ENCODE measurements around the gene DNAH11. TPM values are rescaled to one million over a fixed set of nuclear protein-coding genes. Genes with fewer than 3 reads are reported as not detected.
"Not testable (repeated sequence)": the region's sequence is repeated elsewhere in the genome, so short reads cannot be mapped to it uniquely, and the experiment has no call there.

DNAH11 gene
- polyA plus RNA-seq, 3 donors: under 0.01 to 0.30 (median 0.10) TPM

DNA sequence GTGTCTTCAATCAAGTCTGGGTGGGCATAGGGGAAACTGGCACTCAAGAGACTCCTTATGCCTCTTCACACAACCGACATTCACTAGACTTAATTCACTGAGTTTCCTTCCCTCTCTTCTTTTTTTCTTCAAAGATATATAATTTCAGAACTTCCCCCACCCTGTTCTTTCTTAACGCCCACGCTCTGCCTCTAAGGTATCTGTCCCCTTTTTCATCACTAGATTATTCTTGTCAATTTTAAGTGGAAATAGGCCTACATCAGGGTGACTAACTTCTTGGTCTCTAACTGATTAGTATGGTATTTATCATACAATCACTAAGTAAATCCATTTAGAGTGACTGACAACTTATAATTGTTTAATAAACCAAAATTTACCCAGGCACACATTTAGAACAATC is 276.2 kb downstream of the DNAH11 start:
- no peak overlapping the region for H3K27ac ChIP-seq (ENCODE audit: low read depth, low read length)
- 75 to 83% (median 83%) methylated on average over 3 of the region's 3 CpGs for WGBS, 3 donors

- no peak overlapping the region for H3K27ac ChIP-seq (ENCODE audit: low read depth, low read length)
- 33 to 41% (median 37%) methylated on average over 6 of the region's 6 CpGs for WGBS, 3 donors
These were observed 286.0 kb downstream of the DNAH11 start for GRCh38 chr7:21828841-21829240.

DNA sequence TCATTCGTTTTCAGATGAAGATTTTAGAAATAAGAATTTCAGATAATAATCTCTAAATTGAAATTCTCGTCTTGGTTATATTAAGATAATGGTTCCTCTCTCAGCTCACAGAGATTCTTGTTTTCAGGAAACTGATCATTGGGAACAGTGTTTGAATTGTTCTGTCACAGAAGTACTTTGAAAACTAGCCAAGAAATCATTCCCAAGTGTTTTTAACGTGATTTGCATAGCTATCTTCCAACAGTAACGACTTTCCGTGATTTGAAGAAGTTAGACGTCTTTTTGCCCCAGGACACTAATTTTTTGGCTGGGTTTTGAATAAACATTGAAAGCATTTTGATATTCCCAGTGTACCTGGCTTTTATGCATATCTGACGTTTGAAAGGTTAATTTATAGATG is 286.9 kb downstream of the DNAH11 start:
- no peak overlapping the region for H3K27ac ChIP-seq (ENCODE audit: low read depth, low read length)
- 53 to 69% (median 60%) methylated on average over 7 of the region's 7 CpGs for WGBS, 3 donors

DNA sequence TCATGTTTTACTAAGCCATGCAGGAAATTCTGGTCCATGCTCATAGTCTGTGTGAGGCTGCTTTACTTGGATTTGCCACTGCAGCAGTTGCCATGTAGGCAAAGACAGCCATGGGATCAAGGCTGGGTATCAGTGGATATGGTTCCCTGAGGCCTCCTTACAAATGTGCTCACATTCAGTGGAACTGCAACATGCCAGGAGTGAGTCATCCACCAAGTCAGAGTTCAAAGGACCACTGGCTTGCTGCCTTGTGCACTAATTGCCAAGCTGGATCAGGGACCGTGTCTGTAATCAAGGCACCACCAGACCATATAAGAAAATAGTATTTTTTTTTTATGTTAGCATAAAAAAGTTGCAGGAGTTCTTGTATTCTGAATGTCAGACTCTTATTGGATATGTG is 301.9 kb downstream of the DNAH11 start:
- WGBS, 3 donors: 52 to 79% (median 63%) methylated on average over 1 of the region's 1 CpG
- H3K27ac ChIP-seq (ENCODE audit: low read depth, low read length): no peak overlapping the region

- H3K27ac ChIP-seq (ENCODE audit: low read depth, low read length): no peak overlapping the region
- WGBS, 3 donors: 63 to 82% (median 76%) methylated on average over 5 of the region's 5 CpGs
These were observed 307.9 kb downstream of the DNAH11 start for GRCh38 chr7:21850531-21851285.

DNA sequence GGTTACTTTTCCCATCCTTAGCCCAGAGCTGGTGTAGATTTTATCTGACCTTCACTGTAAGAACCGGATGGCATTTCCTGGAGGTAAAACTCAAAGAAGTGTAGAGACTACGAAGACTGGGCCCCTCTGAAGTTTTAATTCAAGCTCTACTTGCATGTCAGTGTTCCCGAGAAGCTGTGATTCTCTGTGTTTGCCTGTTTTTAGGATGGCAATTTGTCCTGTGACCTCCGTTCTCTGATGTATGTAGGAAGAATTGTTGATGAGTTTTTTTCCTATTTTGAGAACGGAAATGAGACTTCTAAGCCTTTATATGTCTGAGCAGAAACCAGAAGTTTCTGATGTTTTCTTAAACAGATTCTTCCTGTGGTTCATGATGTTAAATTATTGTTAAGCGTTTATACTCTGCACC is 308.7 kb downstream of the DNAH11 start:
- H3K27ac ChIP-seq (ENCODE audit: low read depth, low read length): no peak overlapping the region

DNA sequence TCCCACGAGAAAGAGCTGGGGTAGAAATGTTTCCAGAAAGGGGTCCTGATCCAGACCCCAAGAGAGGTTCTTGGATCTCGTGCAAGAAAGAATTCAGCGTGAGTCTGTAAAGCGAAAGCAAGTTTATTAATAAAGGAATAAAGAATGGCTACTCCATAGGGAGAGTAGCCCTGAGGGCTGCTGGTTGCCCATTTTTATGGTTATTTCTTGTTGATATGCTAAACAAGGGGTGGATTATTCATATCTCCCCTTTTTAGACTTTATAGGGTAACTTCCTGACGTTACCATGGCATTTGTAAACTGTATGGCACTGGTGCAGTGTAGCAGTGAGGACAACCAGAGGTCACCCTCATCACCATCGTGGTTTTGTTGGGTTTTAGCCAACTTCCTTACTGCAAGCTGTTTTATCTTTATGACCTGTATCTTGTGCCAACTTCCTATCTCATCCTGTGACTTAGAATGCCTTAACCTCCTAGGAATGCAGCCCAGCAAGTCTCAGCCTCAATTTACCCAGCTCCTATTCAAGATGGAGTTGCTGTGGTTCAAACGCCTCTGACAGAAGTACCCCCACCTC is 322.9 kb downstream of the DNAH11 start:
- H3K27ac ChIP-seq (ENCODE audit: low read depth, low read length): not testable (repeated sequence)
- WGBS, 3 donors: 48 to 70% (median 61%) methylated on average over 7 of the region's 7 CpGs

More for the DNA sequence above, 308.7 kb downstream of the DNAH11 start:
- WGBS, 3 donors: 38 to 55% (median 43%) methylated on average over 6 of the region's 6 CpGs

DNA sequence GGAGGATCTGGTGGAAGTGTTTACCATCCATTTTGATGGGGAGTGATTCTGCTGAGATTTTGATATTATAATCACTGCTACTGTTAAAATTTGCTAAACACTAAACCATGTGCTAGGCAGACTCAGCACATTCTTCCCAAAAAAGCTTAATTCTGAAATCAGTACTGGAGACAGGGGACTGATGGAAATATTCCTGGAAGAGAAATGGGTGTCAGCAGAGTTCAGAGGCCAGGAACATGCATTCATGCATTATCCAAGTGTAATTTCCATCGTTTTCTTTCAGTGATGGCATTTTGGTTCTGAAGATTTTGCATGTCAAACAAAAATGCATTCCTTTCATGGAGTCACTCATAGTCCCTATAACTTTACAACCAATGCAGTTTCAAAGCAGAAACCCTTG is 323.9 kb downstream of the DNAH11 start:
- WGBS, 3 donors: 49 to 54% (median 50%) methylated on average over 1 of the region's 1 CpG
- H3K27ac ChIP-seq (ENCODE audit: low read depth, low read length): no peak overlapping the region

DNA sequence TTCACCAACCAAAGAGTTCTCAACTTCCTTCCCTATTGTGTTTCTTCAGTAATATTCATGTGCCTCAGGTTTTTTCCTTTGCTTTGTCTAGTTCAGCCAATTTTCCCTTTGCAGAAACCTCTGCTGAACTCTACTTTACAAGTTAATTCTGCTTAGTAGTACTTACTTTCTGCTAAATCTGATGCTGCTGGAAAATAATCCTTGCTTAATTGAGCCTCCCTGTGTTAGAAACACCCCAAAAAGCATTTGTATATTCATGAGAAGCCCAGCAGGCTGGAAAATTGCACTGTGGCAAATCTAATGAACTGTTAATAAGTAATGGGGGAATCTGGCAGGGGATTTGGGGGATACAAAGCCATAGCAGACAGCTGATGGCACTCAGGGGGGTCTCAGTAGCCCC is 324.4 kb downstream of the DNAH11 start:
- H3K27ac ChIP-seq (ENCODE audit: low read depth, low read length): no peak overlapping the region

DNA sequence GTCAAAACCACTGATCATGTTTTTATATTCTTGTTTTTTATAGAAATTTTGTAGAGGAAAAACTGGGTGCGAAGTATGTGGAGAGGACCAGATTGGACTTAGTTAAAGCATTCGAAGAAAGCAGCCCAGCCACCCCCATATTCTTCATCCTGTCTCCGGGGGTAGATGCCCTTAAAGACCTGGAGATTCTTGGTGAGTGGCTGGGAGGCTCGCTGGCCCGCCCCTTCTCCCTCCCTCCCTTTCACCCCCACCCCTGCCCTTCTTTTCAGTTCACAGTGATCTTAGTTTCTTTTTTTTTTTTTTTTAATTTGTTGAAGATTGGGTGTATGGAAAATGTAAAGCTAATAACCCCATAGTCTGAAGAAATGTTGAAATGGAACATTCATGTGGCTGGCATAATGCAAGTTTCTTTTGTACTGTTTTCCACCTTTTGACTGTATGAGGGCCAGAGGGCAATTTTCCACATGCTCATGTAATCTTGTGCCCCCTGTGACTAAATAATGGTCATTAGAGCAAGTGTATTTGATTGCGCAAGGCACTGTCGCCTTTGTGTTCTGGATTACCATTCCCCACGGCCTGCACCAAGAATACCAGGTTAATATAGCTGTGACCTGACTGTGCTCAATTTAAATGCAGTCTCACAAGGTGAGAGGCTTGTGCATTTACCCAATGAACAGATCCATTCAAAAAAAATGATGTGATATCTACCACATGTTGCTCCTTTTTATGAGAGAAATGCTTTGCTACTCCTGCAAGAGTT is 325.2 kb downstream of the DNAH11 start:
- no peak overlapping the region for H3K27ac ChIP-seq (ENCODE audit: low read depth, low read length)
- 67 to 72% (median 72%) methylated on average over 8 of the region's 8 CpGs for WGBS, 3 donors

- no peak overlapping the region for H3K27ac ChIP-seq (ENCODE audit: low read depth, low read length)
- WGBS, 3 donors: 56 to 65% (median 61%) methylated on average over 3 of the region's 3 CpGs
These were observed 325.7 kb downstream of the DNAH11 start for GRCh38 chr7:21868576-21868850.

GRCh38 chr7:21869785-21870402 is 327.1 kb downstream of the DNAH11 start:
- 53 to 70% (median 58%) methylated on average over 5 of the region's 5 CpGs for WGBS, 3 donors
- no peak overlapping the region for H3K27ac ChIP-seq (ENCODE audit: low read depth, low read length)

DNA sequence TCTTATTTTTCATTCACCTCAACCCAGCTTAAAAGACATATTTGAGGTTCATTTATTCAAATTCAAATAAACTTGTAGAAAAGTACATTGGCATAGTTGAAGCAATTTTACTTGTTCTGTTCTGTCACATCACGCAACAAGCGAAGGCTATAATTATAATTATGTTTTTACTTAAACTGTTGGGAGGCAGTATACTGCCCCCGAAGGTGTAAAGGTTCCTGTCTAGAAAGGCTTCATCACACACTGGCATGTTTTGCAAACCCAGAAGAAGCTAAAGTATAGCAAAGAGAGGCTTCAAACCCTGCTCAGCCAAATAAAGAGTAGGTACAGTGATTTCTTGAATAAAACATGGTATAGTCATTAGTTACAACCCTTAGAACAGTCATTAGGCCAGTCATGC is 340.2 kb downstream of the DNAH11 start:
- WGBS, 3 donors: 95 to 97% (median 95%) methylated on average over 3 of the region's 3 CpGs
- no peak overlapping the region for H3K27ac ChIP-seq (ENCODE audit: low read depth, low read length)

- H3K27ac ChIP-seq (ENCODE audit: low read depth, low read length): not testable (repeated sequence)
- WGBS, 3 donors: 88 to 96% (median 89%) methylated on average over 2 of the region's 2 CpGs
These were observed 340.7 kb downstream of the DNAH11 start for GRCh38 chr7:21883501-21883900.

DNA sequence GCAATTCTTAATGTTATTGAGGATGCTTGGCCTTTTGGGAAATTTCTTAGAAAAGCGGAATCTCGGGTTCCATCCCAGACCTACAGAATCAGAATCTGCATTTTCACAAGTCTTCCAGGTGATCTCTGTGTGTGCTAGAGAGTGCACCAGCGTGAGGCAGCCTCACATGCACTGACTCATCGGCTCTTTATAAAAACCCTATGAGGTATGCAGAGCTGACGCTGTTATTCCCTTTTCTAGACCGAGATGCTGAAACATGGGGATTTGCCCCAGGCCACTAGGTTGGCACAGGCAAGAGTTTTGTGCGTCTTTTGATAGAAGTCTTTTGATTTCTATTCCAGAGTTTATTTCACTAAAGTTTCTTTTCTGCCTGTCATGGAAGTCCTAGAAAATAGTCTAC is 341.7 kb downstream of the DNAH11 start:
- no peak overlapping the region for H3K27ac ChIP-seq (ENCODE audit: low read depth, low read length)
- 94 to 96% (median 95%) methylated on average over 7 of the region's 7 CpGs for WGBS, 3 donors

- no peak overlapping the region for H3K27ac ChIP-seq (ENCODE audit: low read depth, low read length)
- WGBS, 3 donors: 46 to 51% (median 48%) methylated on average over 4 of the region's 4 CpGs
These were observed 343.6 kb downstream of the DNAH11 start for GRCh38 chr7:21886396-21886795.

GRCh38 chr7:21887353-21887752 is 344.5 kb downstream of the DNAH11 start:
- 81 to 86% (median 81%) methylated on average over 2 of the region's 2 CpGs for WGBS, 3 donors
- no peak overlapping the region for H3K27ac ChIP-seq (ENCODE audit: low read depth, low read length)

- WGBS, 3 donors: 85 to 92% (median 86%) methylated on average over 4 of the region's 4 CpGs
- H3K27ac ChIP-seq (ENCODE audit: low read depth, low read length): no peak overlapping the region
These were observed 344.9 kb downstream of the DNAH11 start for GRCh38 chr7:21887779-21888178.

DNA sequence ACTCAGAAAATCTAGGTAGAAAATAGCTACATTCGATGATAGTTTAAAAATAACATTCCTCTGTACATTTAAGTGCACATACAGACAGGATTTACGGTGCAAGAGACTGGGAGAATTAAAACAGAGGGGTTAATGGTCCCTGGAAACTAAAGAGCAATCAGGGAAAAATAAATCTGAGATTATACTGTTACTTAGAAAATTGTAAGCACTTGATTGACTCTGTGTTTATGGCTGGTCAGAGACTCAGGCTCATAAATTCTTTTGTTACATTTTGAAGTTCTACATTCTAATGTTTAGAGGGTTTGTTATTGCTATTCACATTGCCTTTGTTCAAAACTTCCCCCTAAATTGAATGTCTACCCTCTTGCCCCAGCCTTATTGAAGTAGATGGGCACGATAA is 348.5 kb downstream of the DNAH11 start:
- WGBS, 3 donors: 61 to 93% (median 66%) methylated on average over 3 of the region's 3 CpGs
- no peak overlapping the region for H3K27ac ChIP-seq (ENCODE audit: low read depth, low read length)

All from adipose tissue (tissue), 3 donors.